ENCODE data around the gene ZNF609.
A peak's percentile ranks its signal among the peaks of the same experiment; 100 is the strongest.

The ZNF609 gene

GRCh38 chr15:64500695-64501395, 40.5 kb downstream of the ZNF609 start:
- DNase-seq (ENCODE audit: insufficient read length, low spot score) (no peak), FAIRE-seq (no peak)
- TF ChIP-seq TAF1 (IDR thresholded peaks at IDR 0.05; ENCODE audit: low read depth, low read length) (no peak), SPI1 (IDR thresholded peaks at IDR 0.05; ENCODE audit: low read depth, low read length) (no peak), PAX5 (IDR thresholded peaks at IDR 0.05; ENCODE audit: insufficient read depth, low read length, severe bottlenecking) (no peak), POLR2A (IDR thresholded peaks at IDR 0.05; ENCODE audit: low read depth, low read length) (no peak)

DNA sequence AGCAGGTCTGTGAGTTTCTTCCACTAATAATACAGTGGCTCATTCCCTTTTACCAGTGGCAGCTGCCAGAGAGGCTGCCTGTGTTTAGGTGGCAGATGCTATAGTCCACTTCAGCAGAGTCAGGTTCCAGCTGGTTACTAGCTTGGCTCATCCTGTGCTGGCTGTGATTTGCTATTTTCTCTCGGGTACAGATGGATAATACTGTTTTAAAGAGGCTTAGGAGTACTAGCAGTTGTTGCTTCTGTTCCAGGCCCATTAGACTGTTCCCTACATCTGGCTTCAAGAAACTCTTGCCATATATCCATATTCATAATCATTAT, 41.0 kb downstream of the ZNF609 start:
- TF ChIP-seq POLR2A (IDR thresholded peaks at IDR 0.05; ENCODE audit: low read depth, low read length) = no peak
- TF ChIP-seq PAX5 (IDR thresholded peaks at IDR 0.05; ENCODE audit: insufficient read depth, low read length, severe bottlenecking) = no peak
- no peak for TF ChIP-seq POLR2AphosphoS5 (IDR thresholded peaks at IDR 0.05; ENCODE audit: low read depth, low read length)
- no peak for TF ChIP-seq TAF1 (IDR thresholded peaks at IDR 0.05; ENCODE audit: low read depth, low read length)
- TF ChIP-seq POU2F2 (IDR thresholded peaks at IDR 0.05; ENCODE audit: low read depth, low read length) = no peak
- TF ChIP-seq SPI1 (IDR thresholded peaks at IDR 0.05; ENCODE audit: low read depth, low read length) = no peak
- DNase-seq (ENCODE audit: insufficient read length, low spot score) = no peak
- no peak for FAIRE-seq

GRCh38 chr15:64502151-64502550, 41.8 kb downstream of the ZNF609 start:
- FAIRE-seq (no peak), DNase-seq (ENCODE audit: insufficient read length, low spot score) (no peak)
- no peak for TF ChIP-seq POLR2A (IDR thresholded peaks at IDR 0.05; ENCODE audit: low read depth, low read length)
- TF ChIP-seq POU2F2 (IDR thresholded peaks at IDR 0.05; ENCODE audit: low read depth, low read length) = no peak
- no peak for TF ChIP-seq SPI1 (IDR thresholded peaks at IDR 0.05; ENCODE audit: low read depth, low read length)
- TF ChIP-seq TAF1 (IDR thresholded peaks at IDR 0.05; ENCODE audit: low read depth, low read length) = no peak
- TF ChIP-seq PAX5 (IDR thresholded peaks at IDR 0.05; ENCODE audit: insufficient read depth, low read length, severe bottlenecking) = no peak
- TF ChIP-seq POLR2AphosphoS5 (IDR thresholded peaks at IDR 0.05; ENCODE audit: low read depth, low read length) = no peak

DNA sequence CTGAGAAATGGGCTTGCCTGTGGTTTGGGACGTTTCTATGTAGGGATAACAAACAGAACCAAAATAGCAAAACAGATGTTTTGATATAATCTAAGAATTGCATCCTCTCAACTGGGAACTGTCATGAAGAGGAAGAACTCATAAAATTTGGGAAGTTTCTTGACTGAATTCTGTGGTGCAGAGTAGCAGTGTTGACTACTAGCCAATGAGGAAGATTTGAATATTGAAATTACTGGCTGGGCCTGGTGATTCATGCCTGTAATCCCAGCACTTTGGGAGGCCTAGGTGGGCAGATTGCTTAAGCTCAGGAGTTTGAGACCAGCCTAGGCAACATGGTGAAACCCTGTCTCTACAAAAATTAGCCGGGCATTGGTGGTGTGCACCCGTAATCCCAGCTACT, 42.2 kb downstream of the ZNF609 start:
- FAIRE-seq (no peak), DNase-seq (ENCODE audit: insufficient read length, low spot score) (no peak)
- TF ChIP-seq SPI1 (IDR thresholded peaks at IDR 0.05; ENCODE audit: low read depth, low read length) (no peak), PAX5 (IDR thresholded peaks at IDR 0.05; ENCODE audit: insufficient read depth, low read length, severe bottlenecking) (no peak), POLR2AphosphoS5 (IDR thresholded peaks at IDR 0.05; ENCODE audit: low read depth, low read length) (no peak), TAF1 (IDR thresholded peaks at IDR 0.05; ENCODE audit: low read depth, low read length) (no peak), POU2F2 (IDR thresholded peaks at IDR 0.05; ENCODE audit: low read depth, low read length) (no peak)

DNA sequence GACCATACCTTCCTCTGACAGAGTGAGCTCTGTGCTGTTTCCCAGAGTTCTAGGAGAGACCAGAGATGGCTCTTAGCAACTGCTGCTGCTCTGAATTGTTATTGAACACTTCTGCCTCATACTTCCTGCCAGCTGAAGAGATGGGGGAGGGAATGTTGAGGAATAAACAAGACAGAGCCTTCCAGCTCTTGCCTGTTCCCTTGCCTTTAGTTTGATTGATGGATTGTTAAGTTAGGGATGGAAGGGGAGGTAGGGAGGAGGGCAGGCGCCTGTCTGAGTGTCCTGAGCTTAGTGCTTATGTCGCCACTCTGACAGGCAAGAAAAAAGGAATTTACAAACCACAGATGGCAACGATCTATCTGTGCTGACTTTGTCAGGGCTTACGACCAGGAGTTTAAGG, 42.8 kb downstream of the ZNF609 start:
- DNase-seq (ENCODE audit: insufficient read length, low spot score) (no peak), FAIRE-seq (peak; percentile 23)
- TF ChIP-seq PAX5 (IDR thresholded peaks at IDR 0.05; ENCODE audit: insufficient read depth, low read length, severe bottlenecking) = no peak
- no peak for TF ChIP-seq SPI1 (IDR thresholded peaks at IDR 0.05; ENCODE audit: low read depth, low read length)
- TF ChIP-seq POLR2A (IDR thresholded peaks at IDR 0.05; ENCODE audit: low read depth, low read length) = no peak
- TF ChIP-seq POLR2AphosphoS5 (IDR thresholded peaks at IDR 0.05; ENCODE audit: low read depth, low read length) = no peak
- no peak for TF ChIP-seq TAF1 (IDR thresholded peaks at IDR 0.05; ENCODE audit: low read depth, low read length)
- TF ChIP-seq POU2F2 (IDR thresholded peaks at IDR 0.05; ENCODE audit: low read depth, low read length) = no peak

DNA sequence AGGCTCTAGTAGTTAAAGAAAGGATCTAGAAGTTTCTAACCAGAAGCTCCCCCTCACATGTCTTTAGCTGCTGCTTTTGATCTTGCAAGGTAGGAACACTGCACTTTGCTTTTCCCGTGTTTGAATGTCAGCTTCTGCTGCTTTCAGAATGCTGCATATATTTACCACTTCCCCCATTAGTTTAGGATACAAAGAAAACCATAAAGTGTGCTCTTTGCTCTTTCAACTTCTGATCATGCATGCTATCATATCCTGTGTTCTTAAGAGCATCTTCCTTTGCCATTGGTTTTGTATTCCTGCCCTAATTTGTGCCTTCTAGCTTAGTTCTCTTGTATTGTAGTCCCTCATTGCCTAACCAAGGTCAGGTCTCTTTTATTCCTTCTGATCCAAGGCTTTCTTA, 43.3 kb downstream of the ZNF609 start:
- TF ChIP-seq SPI1 (IDR thresholded peaks at IDR 0.05; ENCODE audit: low read depth, low read length) (peak; percentile 37; the same call in 1 of the 2 replicates), POU2F2 (IDR thresholded peaks at IDR 0.05; ENCODE audit: low read depth, low read length) (no peak)
- DNase-seq (ENCODE audit: insufficient read length, low spot score) (no peak), FAIRE-seq (no peak)

- FAIRE-seq (peak; percentile 86), DNase-seq (ENCODE audit: insufficient read length, low spot score) (peak; percentile 33)
- 0 out of 2 replicates have a peak, but pooled peaks have one; percentile 10 for TF ChIP-seq POU2F2 (IDR thresholded peaks at IDR 0.05; ENCODE audit: low read depth, low read length)
- no peak for TF ChIP-seq POLR2A (IDR thresholded peaks at IDR 0.05; ENCODE audit: low read depth, low read length)
- TF ChIP-seq POLR2AphosphoS5 (IDR thresholded peaks at IDR 0.05; ENCODE audit: low read depth, low read length) = no peak
- TF ChIP-seq PAX5 (IDR thresholded peaks at IDR 0.05; ENCODE audit: insufficient read depth, low read length, severe bottlenecking) = peak; percentile 87
- TF ChIP-seq SPI1 (IDR thresholded peaks at IDR 0.05; ENCODE audit: low read depth, low read length) = peak; percentile 86
Observed at GRCh38 chr15:64507293-64507802, 47.0 kb downstream of the ZNF609 start.

- DNase-seq (ENCODE audit: insufficient read length, low spot score) (no peak), FAIRE-seq (no peak)
- TF ChIP-seq TAF1 (IDR thresholded peaks at IDR 0.05; ENCODE audit: low read depth, low read length) = no peak
Observed at GRCh38 chr15:64507845-64508244, 47.5 kb downstream of the ZNF609 start.

DNA sequence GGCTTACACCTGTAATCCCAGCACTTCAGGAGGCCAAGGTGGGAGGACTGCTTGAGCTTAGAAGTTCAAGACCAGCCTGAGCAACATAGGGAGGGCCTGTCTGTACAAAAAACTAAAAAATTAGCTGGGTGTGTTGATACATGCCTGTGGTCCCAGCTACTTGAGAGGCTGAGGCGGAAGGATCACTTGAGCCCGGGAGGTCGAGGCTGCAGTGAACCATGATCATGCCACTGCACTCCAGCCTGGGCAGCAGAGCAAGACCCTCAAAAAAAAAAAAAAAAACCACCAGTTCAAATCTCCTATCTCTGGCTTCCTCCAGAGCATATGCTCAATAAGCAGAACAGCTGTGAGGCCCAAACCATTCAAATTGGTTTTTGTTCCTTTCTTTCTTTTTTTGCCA, 53.4 kb downstream of the ZNF609 start:
- DNase-seq (ENCODE audit: insufficient read length, low spot score) = no peak
- TF ChIP-seq SPI1 (IDR thresholded peaks at IDR 0.05; ENCODE audit: low read depth, low read length) (no peak), PAX5 (IDR thresholded peaks at IDR 0.05; ENCODE audit: insufficient read depth, low read length, severe bottlenecking) (no peak), POLR2AphosphoS5 (IDR thresholded peaks at IDR 0.05; ENCODE audit: low read depth, low read length) (no peak), POLR2A (IDR thresholded peaks at IDR 0.05; ENCODE audit: low read depth, low read length) (no peak), TAF1 (IDR thresholded peaks at IDR 0.05; ENCODE audit: low read depth, low read length) (no peak), POU2F2 (IDR thresholded peaks at IDR 0.05; ENCODE audit: low read depth, low read length) (no peak)
- FAIRE-seq = no peak

DNA sequence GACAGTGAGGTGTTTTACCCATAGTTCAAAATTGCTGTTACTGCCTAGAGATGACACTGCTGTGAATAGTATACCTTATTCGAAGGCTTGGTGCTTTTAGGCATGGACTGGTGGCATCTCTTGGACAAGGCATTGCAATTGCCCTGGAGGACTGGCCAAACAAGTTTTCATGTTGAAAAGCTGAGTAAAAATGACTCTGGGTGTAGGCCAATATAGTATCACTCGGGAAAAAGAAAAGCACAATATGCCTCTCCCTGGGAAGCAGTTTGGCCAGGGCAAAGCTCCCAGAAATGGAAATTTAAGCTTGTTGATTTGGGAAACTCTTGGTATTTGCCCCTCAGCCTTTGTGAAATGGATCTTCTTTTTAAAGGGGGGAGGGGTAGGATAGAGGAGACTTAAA, 54.8 kb downstream of the ZNF609 start:
- no peak for FAIRE-seq
- TF ChIP-seq POLR2A (IDR thresholded peaks at IDR 0.05; ENCODE audit: low read depth, low read length) = no peak
- TF ChIP-seq SPI1 (IDR thresholded peaks at IDR 0.05; ENCODE audit: low read depth, low read length) = no peak
- no peak for TF ChIP-seq POU2F2 (IDR thresholded peaks at IDR 0.05; ENCODE audit: low read depth, low read length)
- no peak for TF ChIP-seq POLR2AphosphoS5 (IDR thresholded peaks at IDR 0.05; ENCODE audit: low read depth, low read length)
- no peak for TF ChIP-seq PAX5 (IDR thresholded peaks at IDR 0.05; ENCODE audit: insufficient read depth, low read length, severe bottlenecking)
- no peak for TF ChIP-seq TAF1 (IDR thresholded peaks at IDR 0.05; ENCODE audit: low read depth, low read length)
- DNase-seq (ENCODE audit: insufficient read length, low spot score) = no peak
